Fibroblast of skin of abdomen (primary cell): ENCODE data around the gene TGFB2. TPM values are rescaled to one million over a fixed set of nuclear protein-coding genes. Genes with fewer than 3 reads are reported as not detected.
"Not testable (repeated sequence)": the region's sequence is repeated elsewhere in the genome, so short reads cannot be mapped to it uniquely, and the experiment has no call there.

ENCODE experiments used
- DNase-seq: peaks from one replicate; pipeline ENCODE4 v3.0.0-alpha.2; 2013
- polyA plus RNA-seq, 2 experiments: library from polyadenylated mRNA; unstranded; fragments of 120-200 nt; gene quantifications; one replicate each; pipeline ENCODE4 v1.2.1, GENCODE V29; 2013; ENCODE audit not compliant: insufficient read length in 2 of 2

TGFB2 gene
- 7.6 TPM for polyA plus RNA-seq (2013, experiment 1 of 2; ENCODE audit: insufficient read length)
- 7.7 TPM for polyA plus RNA-seq (2013, experiment 2 of 2; ENCODE audit: insufficient read length)

GRCh38 chr1:218344814-218345672 is at the start of gene TGFB2:
TGFB2 (plus strand) TSS chr1:218345336; CDS start chr1:218346702, 1,366 bp downstream.
- DNase-seq: peak; percentile 72

GRCh38 chr1:218296162-218296561 is 49.0 kb upstream of the TGFB2 start:
- no peak for DNase-seq

DNA sequence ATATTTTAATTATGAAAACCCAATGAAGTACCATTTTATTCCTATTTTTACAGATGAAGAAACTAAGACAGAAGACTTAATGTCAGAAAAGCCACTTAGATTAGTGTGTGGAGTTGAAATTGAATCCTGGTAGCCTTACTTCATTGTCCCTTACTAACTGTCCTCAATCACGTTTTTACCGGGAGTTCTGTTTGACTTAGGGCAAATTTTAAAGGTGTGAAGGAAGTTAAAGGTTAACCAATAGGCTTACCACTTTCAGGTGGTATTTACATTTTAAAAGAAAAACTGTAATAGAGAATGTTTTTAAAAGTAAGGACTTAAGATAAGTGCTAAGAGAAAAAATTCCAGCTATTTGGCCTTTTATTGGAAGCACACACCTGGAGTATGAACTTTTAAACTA is 47.7 kb upstream of the TGFB2 start:
- no peak for DNase-seq

DNA sequence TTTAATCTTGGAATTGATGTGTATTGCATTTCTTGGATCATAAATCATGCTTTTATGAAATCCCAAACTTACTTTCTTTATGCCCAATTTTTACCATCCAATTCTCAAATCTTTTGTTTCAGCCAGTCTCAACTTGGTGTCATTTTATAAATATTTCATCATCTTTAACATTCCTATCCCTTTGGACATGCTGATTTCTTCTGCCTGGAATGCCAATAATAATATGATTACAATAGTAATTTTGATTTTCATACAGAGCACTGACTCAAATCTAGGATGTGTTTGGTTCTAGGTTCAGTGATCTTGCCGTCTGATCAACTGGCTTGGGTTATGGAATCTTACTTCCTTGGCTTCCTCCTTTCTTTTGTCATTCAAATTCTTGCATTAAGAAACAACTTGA is 47.3 kb upstream of the TGFB2 start:
- peak; percentile 15 for DNase-seq

DNA sequence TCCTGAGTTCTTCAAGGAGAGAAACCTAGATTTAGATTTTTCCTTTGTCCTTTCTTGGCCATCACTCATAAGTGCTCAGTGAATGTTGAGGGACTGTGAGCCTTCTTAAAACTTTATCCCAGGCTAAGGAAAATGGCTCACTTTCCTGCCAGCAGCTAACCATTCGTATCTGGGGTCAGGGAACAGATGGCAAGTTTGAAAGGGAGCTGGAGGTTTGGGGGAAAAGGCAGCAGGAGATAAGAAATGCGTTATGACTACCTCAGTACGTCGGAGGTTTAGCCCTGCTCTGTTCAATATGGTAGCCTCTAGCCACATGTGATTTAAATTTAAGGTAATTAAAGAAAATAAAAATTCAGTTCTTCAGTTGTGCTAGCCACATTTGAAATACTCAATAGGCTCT is 46.7 kb upstream of the TGFB2 start:
- no peak for DNase-seq

DNA sequence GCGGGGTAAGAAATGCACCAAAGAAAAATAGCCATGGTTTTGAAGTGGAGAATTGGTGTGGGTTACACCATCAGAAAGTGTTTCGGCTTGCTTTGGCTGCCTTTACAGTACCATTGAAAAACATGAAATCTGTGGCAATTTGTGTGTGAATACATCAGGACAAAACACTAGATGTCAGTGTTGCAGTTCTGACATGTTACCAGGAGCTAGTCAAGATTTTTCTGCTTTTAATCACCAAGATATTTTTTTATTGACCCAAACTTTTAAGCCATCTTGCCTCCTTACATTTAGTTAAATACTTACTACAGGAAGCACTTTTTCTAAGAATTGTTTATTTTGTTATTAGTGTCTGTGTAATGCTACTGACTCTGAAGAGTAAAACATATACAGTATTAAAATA is 45.7 kb upstream of the TGFB2 start:
- DNase-seq: peak; percentile 63

- DNase-seq: no peak
These were observed 43.9 kb upstream of the TGFB2 start for GRCh38 chr1:218301217-218301616.

DNA sequence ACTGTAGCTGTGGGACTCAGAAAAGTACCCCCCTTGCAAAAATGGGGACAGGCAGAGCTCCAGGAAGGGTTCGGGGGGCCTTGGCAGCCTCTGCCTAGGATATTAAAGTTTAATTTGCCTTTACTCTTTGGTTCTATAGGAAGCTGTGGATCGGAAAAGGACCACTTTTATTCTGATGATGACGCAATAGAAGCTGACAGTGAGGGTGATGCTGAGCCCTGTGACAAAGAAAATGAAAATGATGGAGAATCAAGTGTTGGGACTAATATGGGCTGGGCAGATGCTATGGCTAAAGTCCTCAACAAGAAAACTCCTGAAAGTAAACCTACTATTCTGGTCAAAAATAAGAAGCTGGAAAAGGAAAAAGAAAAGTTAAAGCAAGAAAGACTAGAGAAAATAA is 43.0 kb upstream of the TGFB2 start:
- no peak for DNase-seq

- DNase-seq: no peak
These were observed 41.8 kb upstream of the TGFB2 start for GRCh38 chr1:218303176-218303879.

DNA sequence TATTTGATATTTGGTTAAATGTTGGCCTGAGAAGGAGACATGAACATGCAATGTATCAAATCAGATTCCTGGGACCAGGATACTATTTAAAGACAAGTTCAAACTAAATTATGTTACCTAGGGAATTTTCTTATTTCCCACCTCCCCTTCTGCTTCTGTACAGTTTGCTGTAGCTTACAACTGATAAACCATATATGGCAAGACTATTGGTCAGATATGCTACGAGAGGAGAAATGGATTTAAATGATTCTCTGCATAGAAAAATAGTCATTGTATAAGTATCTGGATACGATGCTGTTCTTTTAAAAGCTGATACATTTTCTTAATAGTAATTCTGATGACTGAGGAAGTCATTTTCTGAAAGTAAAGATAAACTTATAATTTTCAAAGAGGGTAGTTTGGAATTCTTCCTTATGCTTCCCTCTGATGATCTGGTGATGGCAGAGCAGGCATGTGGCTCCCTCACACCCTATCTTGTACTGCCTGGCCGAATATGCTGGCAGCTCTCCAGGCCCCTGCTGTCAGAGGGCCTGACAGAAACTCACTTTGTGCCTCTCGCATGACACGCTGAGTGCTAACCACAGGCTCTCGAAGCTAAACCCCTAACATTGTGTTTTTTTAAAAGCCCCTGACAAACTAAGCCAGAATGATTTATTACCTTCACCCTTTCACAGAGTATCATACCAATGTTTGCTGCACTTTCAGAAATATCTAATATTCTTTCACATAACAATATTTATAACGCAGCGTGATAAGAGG is 40.7 kb upstream of the TGFB2 start:
- peak; percentile 62 for DNase-seq

- no peak for DNase-seq
These were observed 39.6 kb upstream of the TGFB2 start for GRCh38 chr1:218305472-218306064.

DNA sequence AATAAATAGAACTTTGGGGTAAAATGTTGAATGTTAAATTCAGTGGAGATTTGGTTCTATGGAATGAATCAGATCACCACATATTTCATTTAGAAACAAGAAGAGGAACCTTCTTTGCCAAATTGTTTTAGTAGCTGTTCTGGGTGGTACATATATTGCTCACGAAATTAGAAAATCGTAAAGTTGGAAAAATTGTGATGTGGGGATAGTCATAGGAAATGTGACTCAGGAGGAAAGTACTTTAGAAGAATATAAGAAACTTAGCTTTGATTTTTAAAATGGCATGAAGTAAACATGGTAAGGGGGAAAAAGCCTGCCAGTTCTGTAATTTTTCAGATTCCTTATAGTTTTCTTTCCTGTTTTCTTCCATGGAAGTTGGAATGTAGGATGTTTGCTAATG is 32.6 kb upstream of the TGFB2 start:
- no peak for DNase-seq

GRCh38 chr1:218314316-218314715 is 30.8 kb upstream of the TGFB2 start:
- no peak for DNase-seq

- DNase-seq: no peak
These were observed 29.5 kb upstream of the TGFB2 start for GRCh38 chr1:218315638-218316037.

DNA sequence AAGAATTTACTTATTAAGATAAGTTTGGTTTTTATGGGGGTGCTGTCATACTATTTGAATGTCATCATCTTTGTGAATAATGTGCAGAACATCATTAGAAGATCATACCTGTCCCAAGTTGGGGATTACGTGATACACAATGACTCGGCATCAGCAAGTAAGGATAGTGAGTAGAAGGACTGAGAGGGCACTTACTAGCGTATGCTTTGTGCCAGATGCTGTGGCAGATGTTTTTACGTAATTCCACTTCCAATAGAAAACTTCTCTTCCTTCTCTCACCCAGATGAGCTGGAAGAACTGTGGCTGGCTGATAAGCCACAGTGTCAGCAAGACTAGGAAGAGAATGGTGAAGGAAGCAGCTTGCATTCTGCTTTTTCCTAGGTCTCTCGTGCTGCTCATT is 28.1 kb upstream of the TGFB2 start:
- no peak for DNase-seq

- not testable (repeated sequence) for DNase-seq
These were observed 25.0 kb upstream of the TGFB2 start for GRCh38 chr1:218320182-218320581.

DNA sequence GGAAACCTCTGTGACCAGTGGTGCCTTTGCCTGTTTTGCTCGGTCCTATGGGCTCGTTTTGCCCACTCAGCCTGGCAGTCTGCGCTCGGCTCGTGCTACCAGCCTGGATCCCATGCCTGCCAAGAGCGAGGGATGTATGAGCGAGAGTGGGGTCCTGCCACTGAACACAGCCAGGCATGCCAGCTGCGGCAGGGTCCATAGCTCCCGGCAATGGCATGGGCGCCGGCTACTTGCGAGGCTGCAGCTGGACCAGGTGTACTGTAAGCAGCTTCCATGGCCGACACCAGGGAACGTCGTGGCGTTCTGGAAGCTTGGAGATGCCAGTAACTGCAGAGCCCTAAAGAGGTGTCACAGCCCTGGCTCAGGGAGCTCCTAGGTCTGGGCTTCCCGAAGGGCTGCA is 22.4 kb upstream of the TGFB2 start:
- no peak for DNase-seq

- DNase-seq: no peak
These were observed 21.4 kb upstream of the TGFB2 start for GRCh38 chr1:218323568-218324225.

DNA sequence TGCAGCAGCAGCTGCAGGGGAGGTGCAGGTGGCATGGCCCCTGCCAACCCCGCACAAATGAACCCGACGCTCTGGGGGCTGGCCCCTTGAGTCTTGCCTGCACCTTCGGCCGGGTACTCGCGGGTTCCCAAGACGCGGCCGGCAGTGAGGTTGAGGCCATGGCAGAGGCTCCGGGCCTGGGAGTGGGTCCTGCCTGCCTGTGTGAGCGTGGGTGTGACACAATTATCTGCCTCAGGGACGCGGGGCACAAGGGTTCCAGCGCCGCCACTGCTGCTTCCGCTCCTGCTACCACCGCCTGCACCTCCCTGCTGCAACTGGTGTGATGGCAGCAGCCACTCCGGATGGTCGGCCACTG is 20.9 kb upstream of the TGFB2 start:
- no peak for DNase-seq

DNA sequence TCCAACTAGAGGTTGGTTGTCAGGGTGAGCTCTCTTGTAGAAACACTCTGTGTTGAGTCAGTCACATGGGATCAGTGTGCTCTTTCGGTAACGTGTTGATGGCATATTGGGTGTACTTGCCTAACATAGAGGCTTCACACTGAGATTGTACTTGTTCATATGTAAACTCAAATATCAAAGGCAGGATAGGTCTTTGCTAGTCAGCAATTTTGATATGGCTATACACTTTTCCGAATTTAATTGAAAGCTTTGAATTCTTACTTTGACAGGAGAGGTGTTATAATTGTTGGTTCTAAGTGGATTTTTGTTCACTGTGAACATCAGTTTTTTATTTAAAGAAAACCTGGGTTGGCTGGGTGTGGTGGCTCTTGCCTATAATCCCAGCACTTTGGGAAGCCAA is 16.4 kb upstream of the TGFB2 start:
- DNase-seq: no peak

DNA sequence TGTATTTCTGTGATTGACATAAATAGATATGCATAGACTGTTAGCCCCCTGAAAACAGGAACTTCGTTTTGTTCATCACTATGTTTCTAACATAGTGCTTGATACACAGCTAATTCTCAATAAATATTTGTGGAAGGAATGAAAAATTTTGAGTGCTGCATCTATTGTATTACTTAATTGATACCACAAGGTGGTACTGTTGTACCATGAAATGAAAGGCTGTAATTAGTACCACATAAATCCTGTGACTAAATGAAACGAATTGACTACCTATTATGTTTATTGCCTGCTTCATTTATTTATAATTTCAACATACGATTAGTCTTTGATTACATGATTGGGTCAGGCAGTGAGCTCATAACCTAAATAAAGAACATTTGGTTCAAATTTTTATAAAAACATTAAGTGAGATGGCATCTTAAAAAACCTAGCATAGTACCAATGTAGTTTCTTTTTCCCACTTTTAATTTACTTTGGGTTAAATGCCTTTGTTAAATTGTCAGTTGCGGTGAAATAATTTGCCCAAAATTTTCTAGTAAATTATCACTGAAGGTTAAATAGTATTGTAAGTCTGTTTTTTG is 15.0 kb upstream of the TGFB2 start:
- peak; percentile 30 for DNase-seq

DNA sequence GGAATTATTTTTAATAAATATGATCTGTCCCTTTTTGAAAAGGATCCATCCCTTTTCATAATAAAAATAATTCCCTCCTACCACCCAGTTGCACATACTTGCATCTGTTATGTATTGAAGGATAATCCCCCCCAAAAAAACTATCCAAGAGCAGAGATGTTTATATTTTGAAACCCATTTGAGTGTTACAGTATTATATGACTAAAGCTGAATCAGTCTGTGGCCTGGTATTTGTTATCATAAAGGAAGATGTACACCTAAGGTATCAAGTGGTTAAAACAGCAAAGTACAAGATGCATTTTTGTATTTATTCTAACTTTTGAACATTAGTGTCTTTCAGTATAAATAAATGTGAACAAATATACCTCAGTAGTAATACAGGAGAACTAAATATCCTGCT is 12.7 kb upstream of the TGFB2 start:
- DNase-seq: no peak
